ENCODE results near the gene NMNAT1. TPM values are rescaled to one million over a fixed set of nuclear protein-coding genes. Genes with fewer than 3 reads are reported as not detected.
"Not testable (repeated sequence)": the region's sequence is repeated elsewhere in the genome, so short reads cannot be mapped to it uniquely, and the experiment has no call there.

Gene NMNAT1
- total and polyA plus RNA-seq, 2 donors (not counting 1 experiment from before 2014, with no cell fraction given), result 11.5 to 17.2 TPM

- TF ChIP-seq CTCF (conservative IDR thresholded peaks at IDR 0.05 in 1 of 2, IDR thresholded peaks at IDR 0.05 in 1 of 2; ENCODE audit: low read depth in 1 of 2, low read length in 2 of 2), result no peak
- TF ChIP-seq EZH2 (IDR thresholded peaks at IDR 0.05; ENCODE audit: low read length, missing control alignments), result no peak
- H3K9me3 ChIP-seq (ENCODE audit: control insufficient read depth, insufficient read depth, low read depth, low read length), result no peaks in the 10 kb centered on the region
Observed at GRCh38 chr1:10020086-10020485, 76.8 kb downstream of the NMNAT1 start.

GRCh38 chr1:10020678-10021077, 77.4 kb downstream of the NMNAT1 start:
- H3K79me2 ChIP-seq (ENCODE audit: control insufficient read depth, insufficient read depth, low read length); H3K27ac ChIP-seq (ENCODE audit: insufficient read depth, low read length); H3K36me3 ChIP-seq (ENCODE audit: control insufficient read depth, insufficient read depth, low read length); H3K9ac ChIP-seq (ENCODE audit: insufficient read depth, low read length); H3K27me3 ChIP-seq (ENCODE audit: control insufficient read depth, insufficient read depth, low read length); H2AFZ ChIP-seq (ENCODE audit: low read length); DNase-seq (ENCODE audit: low read depth in 2 of 2); H4K20me1 ChIP-seq (ENCODE audit: control insufficient read depth, extremely low read depth, insufficient read depth, low read length); H3K4me3 ChIP-seq (replicated peaks in 1 of 4; ENCODE audit: control extremely low read depth in 1 of 4, insufficient read depth in 1 of 4, low read depth in 3 of 4, low read length in 4 of 4); H3K4me1 ChIP-seq (ENCODE audit: control insufficient read depth, extremely low read depth, insufficient read depth, low read length); H3K4me2 ChIP-seq (ENCODE audit: extremely low read depth, insufficient read depth, low read length); H3K9me3 ChIP-seq (ENCODE audit: control insufficient read depth, insufficient read depth, low read depth, low read length): not testable (repeated sequence)

More at GRCh38 chr1:10020086-10020485, 76.8 kb downstream of the NMNAT1 start:
- no peaks in the 10 kb centered on the region for H3K79me2 ChIP-seq (ENCODE audit: control insufficient read depth, insufficient read depth, low read length)
- H3K4me1 ChIP-seq (ENCODE audit: control insufficient read depth, extremely low read depth, insufficient read depth, low read length), result no peaks in the 10 kb centered on the region
- no peaks in the 10 kb centered on the region for H3K27me3 ChIP-seq (ENCODE audit: control insufficient read depth, insufficient read depth, low read length)
- no peak for DNase-seq (ENCODE audit: low read depth in 2 of 2)
- no peaks in the 10 kb centered on the region for H4K20me1 ChIP-seq (ENCODE audit: control insufficient read depth, extremely low read depth, insufficient read depth, low read length)
- H2AFZ ChIP-seq (ENCODE audit: low read length), result no peak overlapping the region
- H3K4me3 ChIP-seq (replicated peaks in 1 of 4; ENCODE audit: control extremely low read depth in 1 of 4, insufficient read depth in 1 of 4, low read depth in 3 of 4, low read length in 4 of 4), result no peak overlapping the region
- H3K9ac ChIP-seq (ENCODE audit: insufficient read depth, low read length), result no peak overlapping the region
- no peak overlapping the region for H3K27ac ChIP-seq (ENCODE audit: insufficient read depth, low read length)
- no peak overlapping the region for H3K4me2 ChIP-seq (ENCODE audit: extremely low read depth, insufficient read depth, low read length)
- H3K36me3 ChIP-seq (ENCODE audit: control insufficient read depth, insufficient read depth, low read length), result no peaks in the 10 kb centered on the region

- H3K9ac ChIP-seq (ENCODE audit: insufficient read depth, low read length); H2AFZ ChIP-seq (ENCODE audit: low read length); H3K27ac ChIP-seq (ENCODE audit: insufficient read depth, low read length); H3K4me3 ChIP-seq (replicated peaks in 1 of 4; ENCODE audit: control extremely low read depth in 1 of 4, insufficient read depth in 1 of 4, low read depth in 3 of 4, low read length in 4 of 4); H3K79me2 ChIP-seq (ENCODE audit: control insufficient read depth, insufficient read depth, low read length); H3K36me3 ChIP-seq (ENCODE audit: control insufficient read depth, insufficient read depth, low read length); H4K20me1 ChIP-seq (ENCODE audit: control insufficient read depth, extremely low read depth, insufficient read depth, low read length); H3K27me3 ChIP-seq (ENCODE audit: control insufficient read depth, insufficient read depth, low read length); H3K9me3 ChIP-seq (ENCODE audit: control insufficient read depth, insufficient read depth, low read depth, low read length); H3K4me2 ChIP-seq (ENCODE audit: extremely low read depth, insufficient read depth, low read length); H3K4me1 ChIP-seq (ENCODE audit: control insufficient read depth, extremely low read depth, insufficient read depth, low read length); DNase-seq (ENCODE audit: low read depth in 2 of 2): not testable (repeated sequence)
Observed at GRCh38 chr1:10021992-10022391, 78.7 kb downstream of the NMNAT1 start.

DNA sequence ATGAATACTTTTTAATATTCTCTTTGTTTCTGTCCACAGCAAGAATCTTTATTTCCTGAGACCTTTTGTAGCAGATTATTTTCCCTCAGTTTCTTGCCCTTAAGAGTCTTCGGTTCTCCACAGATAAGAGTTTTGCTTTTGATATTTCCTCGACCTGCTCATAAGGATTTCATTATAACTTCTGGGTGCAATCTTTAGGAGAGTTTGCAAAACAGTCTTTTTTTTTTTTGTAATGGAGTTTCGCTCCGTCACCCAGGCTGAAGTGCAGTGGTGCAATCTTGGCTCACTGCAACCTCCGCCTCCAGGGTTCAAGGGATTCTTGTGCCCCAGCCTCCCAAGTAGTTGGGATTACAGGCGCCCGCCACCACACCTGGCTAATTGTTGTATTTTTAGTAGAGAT, 79.4 kb downstream of the NMNAT1 start:
- no peaks in the 10 kb centered on the region for H3K9me3 ChIP-seq (ENCODE audit: control insufficient read depth, insufficient read depth, low read depth, low read length)
- no peak for DNase-seq (ENCODE audit: low read depth in 2 of 2)
- H2AFZ ChIP-seq (ENCODE audit: low read length), result no peak overlapping the region
- no peaks in the 10 kb centered on the region for H3K4me1 ChIP-seq (ENCODE audit: control insufficient read depth, extremely low read depth, insufficient read depth, low read length)
- no peaks in the 10 kb centered on the region for H3K79me2 ChIP-seq (ENCODE audit: control insufficient read depth, insufficient read depth, low read length)
- no peak overlapping the region for H3K27ac ChIP-seq (ENCODE audit: insufficient read depth, low read length)
- no peaks in the 10 kb centered on the region for H3K27me3 ChIP-seq (ENCODE audit: control insufficient read depth, insufficient read depth, low read length)
- H3K4me2 ChIP-seq (ENCODE audit: extremely low read depth, insufficient read depth, low read length), result no peak overlapping the region
- no peak overlapping the region for H3K9ac ChIP-seq (ENCODE audit: insufficient read depth, low read length)
- H3K36me3 ChIP-seq (ENCODE audit: control insufficient read depth, insufficient read depth, low read length), result no peaks in the 10 kb centered on the region
- TF ChIP-seq CTCF (conservative IDR thresholded peaks at IDR 0.05 in 1 of 2, IDR thresholded peaks at IDR 0.05 in 1 of 2; ENCODE audit: low read depth in 1 of 2, low read length in 2 of 2) (no peak), EZH2 (IDR thresholded peaks at IDR 0.05; ENCODE audit: low read length, missing control alignments) (no peak)
- no peak overlapping the region for H3K4me3 ChIP-seq (replicated peaks in 1 of 4; ENCODE audit: control extremely low read depth in 1 of 4, insufficient read depth in 1 of 4, low read depth in 3 of 4, low read length in 4 of 4)
- no peaks in the 10 kb centered on the region for H4K20me1 ChIP-seq (ENCODE audit: control insufficient read depth, extremely low read depth, insufficient read depth, low read length)

Data from fibroblast of lung (primary cell).